ENCODE results near the gene FAM219A.

The FAM219A gene

GRCh38 chr9:34383904-34384303 lies 74.5 kb downstream of the FAM219A start:
- no peak overlapping the region for H3K4me3 ChIP-seq (ENCODE audit: low read depth, low read length)
- H3K4me1 ChIP-seq (ENCODE audit: control insufficient read depth, insufficient read depth, low read length) = peaks cover 7% of the 10 kb centered on the region; the same call in 1 of the 2 replicates
- H3K27me3 ChIP-seq (ENCODE audit: control insufficient read depth, insufficient read depth, low read length) = peaks cover 45% of the 10 kb centered on the region
- H3K36me3 ChIP-seq (ENCODE audit: control insufficient read depth, insufficient read depth, low read length) = no peaks in the 10 kb centered on the region
- H3K9me3 ChIP-seq (ENCODE audit: control insufficient read depth, insufficient read depth, low read depth, low read length) = no peaks in the 10 kb centered on the region
- H3K27ac ChIP-seq (ENCODE audit: low read depth, low read length) = no peak overlapping the region
- H3K9ac ChIP-seq (ENCODE audit: low read length) = no peak overlapping the region

GRCh38 chr9:34382879-34383278 lies 75.5 kb downstream of the FAM219A start:
- Histone ChIP-seq H3K4me1 (ENCODE audit: control insufficient read depth, insufficient read depth, low read length) (peaks cover 7% of the 10 kb centered on the region; the same call in 1 of the 2 replicates), H3K27me3 (ENCODE audit: control insufficient read depth, insufficient read depth, low read length) (peaks cover 55% of the 10 kb centered on the region), H3K4me3 (ENCODE audit: low read depth, low read length) (no peak overlapping the region), H3K36me3 (ENCODE audit: control insufficient read depth, insufficient read depth, low read length) (no peaks in the 10 kb centered on the region), H3K27ac (ENCODE audit: low read depth, low read length) (no peak overlapping the region), H3K9ac (ENCODE audit: low read length) (no peak overlapping the region), H3K9me3 (ENCODE audit: control insufficient read depth, insufficient read depth, low read depth, low read length) (no peaks in the 10 kb centered on the region)

GRCh38 chr9:34382054-34382453 lies 76.3 kb downstream of the FAM219A start:
- Histone ChIP-seq H3K9me3 (ENCODE audit: control insufficient read depth, insufficient read depth, low read depth, low read length) (no peaks in the 10 kb centered on the region), H3K4me1 (ENCODE audit: control insufficient read depth, insufficient read depth, low read length) (peaks cover 7% of the 10 kb centered on the region; the same call in 1 of the 2 replicates), H3K27ac (ENCODE audit: low read depth, low read length) (no peak overlapping the region), H3K9ac (ENCODE audit: low read length) (no peak overlapping the region), H3K27me3 (ENCODE audit: control insufficient read depth, insufficient read depth, low read length) (peaks cover 58% of the 10 kb centered on the region), H3K36me3 (ENCODE audit: control insufficient read depth, insufficient read depth, low read length) (no peaks in the 10 kb centered on the region), H3K4me3 (ENCODE audit: low read depth, low read length) (no peak overlapping the region)

- H3K27ac ChIP-seq (ENCODE audit: low read depth, low read length) = no peak overlapping the region
- peaks cover 58% of the 10 kb centered on the region for H3K27me3 ChIP-seq (ENCODE audit: control insufficient read depth, insufficient read depth, low read length)
- no peaks in the 10 kb centered on the region for H3K36me3 ChIP-seq (ENCODE audit: control insufficient read depth, insufficient read depth, low read length)
- peaks cover 7% of the 10 kb centered on the region; the same call in 1 of the 2 replicates for H3K4me1 ChIP-seq (ENCODE audit: control insufficient read depth, insufficient read depth, low read length)
- no peaks in the 10 kb centered on the region for H3K9me3 ChIP-seq (ENCODE audit: control insufficient read depth, insufficient read depth, low read depth, low read length)
- peak overlapping the region; percentile 1 for H3K9ac ChIP-seq (ENCODE audit: low read length)
- H3K4me3 ChIP-seq (ENCODE audit: low read depth, low read length) = peak overlapping the region; percentile 70
Observed at GRCh38 chr9:34381323-34381722, 77.0 kb downstream of the FAM219A start.

- H3K27me3 ChIP-seq (ENCODE audit: control insufficient read depth, insufficient read depth, low read length) = peaks cover 62% of the 10 kb centered on the region
- peak overlapping the region; percentile 1 for H3K9ac ChIP-seq (ENCODE audit: low read length)
- no peaks in the 10 kb centered on the region for H3K36me3 ChIP-seq (ENCODE audit: control insufficient read depth, insufficient read depth, low read length)
- H3K9me3 ChIP-seq (ENCODE audit: control insufficient read depth, insufficient read depth, low read depth, low read length) = no peaks in the 10 kb centered on the region
- peaks cover 12% of the 10 kb centered on the region for H3K4me1 ChIP-seq (ENCODE audit: control insufficient read depth, insufficient read depth, low read length)
- H3K4me3 ChIP-seq (ENCODE audit: low read depth, low read length) = peak overlapping the region; percentile 70
- H3K27ac ChIP-seq (ENCODE audit: low read depth, low read length) = no peak overlapping the region
Observed at GRCh38 chr9:34380511-34381315, 77.7 kb downstream of the FAM219A start.

GRCh38 chr9:34380034-34380510 lies 78.3 kb downstream of the FAM219A start:
- Histone ChIP-seq H3K9me3 (ENCODE audit: control insufficient read depth, insufficient read depth, low read depth, low read length) (no peaks in the 10 kb centered on the region), H3K4me1 (ENCODE audit: control insufficient read depth, insufficient read depth, low read length) (peaks cover 18% of the 10 kb centered on the region), H3K9ac (ENCODE audit: low read length) (no peak overlapping the region), H3K27ac (ENCODE audit: low read depth, low read length) (no peak overlapping the region), H3K36me3 (ENCODE audit: control insufficient read depth, insufficient read depth, low read length) (no peaks in the 10 kb centered on the region), H3K4me3 (ENCODE audit: low read depth, low read length) (peak overlapping the region; percentile 70), H3K27me3 (ENCODE audit: control insufficient read depth, insufficient read depth, low read length) (peaks cover 63% of the 10 kb centered on the region)

GRCh38 chr9:34379334-34380033 lies 78.9 kb downstream of the FAM219A start:
- Histone ChIP-seq H3K36me3 (ENCODE audit: control insufficient read depth, insufficient read depth, low read length) (no peaks in the 10 kb centered on the region), H3K9me3 (ENCODE audit: control insufficient read depth, insufficient read depth, low read depth, low read length) (no peaks in the 10 kb centered on the region), H3K9ac (ENCODE audit: low read length) (no peak overlapping the region), H3K4me1 (ENCODE audit: control insufficient read depth, insufficient read depth, low read length) (peaks cover 22% of the 10 kb centered on the region), H3K4me3 (ENCODE audit: low read depth, low read length) (peak overlapping the region; percentile 70), H3K27me3 (ENCODE audit: control insufficient read depth, insufficient read depth, low read length) (peaks cover 63% of the 10 kb centered on the region), H3K27ac (ENCODE audit: low read depth, low read length) (no peak overlapping the region)

GRCh38 chr9:34378376-34379060 lies 79.9 kb downstream of the FAM219A start:
- Histone ChIP-seq H3K27me3 (ENCODE audit: control insufficient read depth, insufficient read depth, low read length) (peaks cover 63% of the 10 kb centered on the region), H3K27ac (ENCODE audit: low read depth, low read length) (no peak overlapping the region), H3K9me3 (ENCODE audit: control insufficient read depth, insufficient read depth, low read depth, low read length) (no peaks in the 10 kb centered on the region), H3K4me3 (ENCODE audit: low read depth, low read length) (no peak overlapping the region), H3K4me1 (ENCODE audit: control insufficient read depth, insufficient read depth, low read length) (peaks cover 22% of the 10 kb centered on the region), H3K36me3 (ENCODE audit: control insufficient read depth, insufficient read depth, low read length) (no peaks in the 10 kb centered on the region), H3K9ac (ENCODE audit: low read length) (no peak overlapping the region)

GRCh38 chr9:34377404-34377746 lies 81.0 kb downstream of the FAM219A start:
- Histone ChIP-seq H3K9me3 (ENCODE audit: control insufficient read depth, insufficient read depth, low read depth, low read length) (no peaks in the 10 kb centered on the region), H3K9ac (ENCODE audit: low read length) (no peak overlapping the region), H3K4me1 (ENCODE audit: control insufficient read depth, insufficient read depth, low read length) (peaks cover 22% of the 10 kb centered on the region), H3K36me3 (ENCODE audit: control insufficient read depth, insufficient read depth, low read length) (no peaks in the 10 kb centered on the region), H3K27ac (ENCODE audit: low read depth, low read length) (no peak overlapping the region), H3K27me3 (ENCODE audit: control insufficient read depth, insufficient read depth, low read length) (peaks cover 51% of the 10 kb centered on the region), H3K4me3 (ENCODE audit: low read depth, low read length) (peak overlapping the region; percentile 78)

- H3K4me1 ChIP-seq (ENCODE audit: control insufficient read depth, insufficient read depth, low read length) = peaks cover 22% of the 10 kb centered on the region
- H3K27ac ChIP-seq (ENCODE audit: low read depth, low read length) = no peak within 1 kb of the TSS
Observed at GRCh38 chr9:34376596-34377403, 81.6 kb downstream of the FAM219A start, which contains the start of gene MYORG. TSS of gene MYORG (minus strand) at chr9:34376898. CDS start at chr9:34372943, 3,955 bp downstream.

More at GRCh38 chr9:34376596-34377403, 81.6 kb downstream of the FAM219A start, which contains the start of gene MYORG:
- peak within 1 kb of the TSS; percentile 43 for H3K9ac ChIP-seq (ENCODE audit: low read length)
- H3K4me3 ChIP-seq (ENCODE audit: low read depth, low read length) = peak within 1 kb of the TSS; percentile 78
- H3K36me3 ChIP-seq (ENCODE audit: control insufficient read depth, insufficient read depth, low read length) = peaks cover 3% of the 10 kb centered on the region; the same call in 1 of the 2 replicates
- no peaks in the 10 kb centered on the region for H3K9me3 ChIP-seq (ENCODE audit: control insufficient read depth, insufficient read depth, low read depth, low read length)
- H3K27me3 ChIP-seq (ENCODE audit: control insufficient read depth, insufficient read depth, low read length) = peaks cover 45% of the 10 kb centered on the region
